SK-N-SH (cell line): ENCODE results near the gene OR2L5.

ENCODE experiments used
- CHD2 ChIP-seq: fragments of 150-350 bp; IDR thresholded peaks from 2 replicates; pipeline ENCODE4 v1.6.1; 2018; ENCODE audit warnings: low read length; ENCODE audit not compliant: partially characterized antibody
- CTCF ChIP-seq: fragments of 200-600 bp; sonication (generic); IDR thresholded peaks from 2 replicates; pipeline ENCODE4 v1.6.1; 2017; ENCODE audit warnings: antibody characterized with exemption, mild to moderate bottlenecking, moderate library complexity
- EP300 ChIP-seq, 2 experiments: IDR thresholded peaks; 2 replicates each; pipeline versions ENCODE4 v1.4.0 to v1.6.1; 2012; ENCODE audit warnings: borderline replicate concordance in 1 of 2, low read depth in 1 of 2, low read length in 1 of 2
- NFIC ChIP-seq: IDR thresholded peaks from 2 replicates; pipeline ENCODE4 v1.4.0; 2012; ENCODE audit warnings: borderline replicate concordance
- NRF1 ChIP-seq: IDR thresholded peaks from 2 replicates; pipeline ENCODE4 v1.6.1; 2012; ENCODE audit warnings: low read depth, mild to moderate bottlenecking, low read length
- RAD21 ChIP-seq: IDR thresholded peaks from 2 replicates; pipeline ENCODE4 v1.6.1; 2012; ENCODE audit warnings: mild to moderate bottlenecking, low read length
- RFX5 ChIP-seq: IDR thresholded peaks from 2 replicates; pipeline ENCODE4 v1.6.1; 2012; ENCODE audit warnings: mild to moderate bottlenecking, improper control_type of control experiment, low read length
- TAF1 ChIP-seq: IDR thresholded peaks from 2 replicates; pipeline ENCODE4 v1.6.1; 2012; ENCODE audit warnings: low read depth, mild to moderate bottlenecking, low read length, moderate library complexity, borderline replicate concordance
- YY1 ChIP-seq: IDR thresholded peaks from 2 replicates; pipeline ENCODE4 v1.4.0; 2012; ENCODE audit warnings: low read depth, mild to moderate bottlenecking
- TF ChIP-seq, protein P1 (sequence below): fragments of 150-350 bp; IDR thresholded peaks from 2 replicates; pipeline ENCODE4 v1.6.1; 2017; ENCODE audit warnings: antibody characterized with exemption, low read length, low read depth, borderline replicate concordance

DNA sequence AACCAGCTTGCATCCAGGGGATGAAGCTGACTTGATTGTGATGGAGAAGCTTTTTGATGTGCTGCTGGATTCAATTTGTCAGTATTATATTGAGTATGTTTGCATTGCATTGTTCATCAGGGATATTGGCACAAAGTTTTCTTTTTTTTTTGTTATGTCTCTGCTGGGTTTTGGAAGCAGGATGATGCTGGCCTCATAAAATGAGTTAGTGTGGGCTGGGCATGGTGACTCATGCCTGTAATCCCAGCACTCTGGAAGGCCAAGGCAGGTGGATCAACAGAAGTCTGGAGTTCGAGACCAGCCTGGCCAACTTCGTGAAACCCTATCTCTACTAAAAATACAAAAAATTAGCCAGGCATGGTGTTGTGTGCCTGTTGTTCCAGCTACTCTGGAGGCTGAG is 41.8 kb downstream of the OR2L5 start:
- TF ChIP-seq NFIC: no peak
- no peak for TF ChIP-seq RFX5
- TF ChIP-seq EP300 (IDR thresholded peaks at IDR 0.05; ENCODE audit: borderline replicate concordance in 1 of 2, low read depth in 1 of 2, low read length in 1 of 2): no peak
- TF ChIP-seq CTCF: no peak
- TF ChIP-seq, protein P1, sequence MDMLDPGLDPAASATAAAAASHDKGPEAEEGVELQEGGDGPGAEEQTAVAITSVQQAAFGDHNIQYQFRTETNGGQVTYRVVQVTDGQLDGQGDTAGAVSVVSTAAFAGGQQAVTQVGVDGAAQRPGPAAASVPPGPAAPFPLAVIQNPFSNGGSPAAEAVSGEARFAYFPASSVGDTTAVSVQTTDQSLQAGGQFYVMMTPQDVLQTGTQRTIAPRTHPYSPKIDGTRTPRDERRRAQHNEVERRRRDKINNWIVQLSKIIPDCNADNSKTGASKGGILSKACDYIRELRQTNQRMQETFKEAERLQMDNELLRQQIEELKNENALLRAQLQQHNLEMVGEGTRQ: no peak
- no peak for TF ChIP-seq TAF1
- TF ChIP-seq CHD2: no peak
- TF ChIP-seq RAD21: no peak
- TF ChIP-seq NRF1: no peak
- TF ChIP-seq YY1: no peak
